GM23248 (cell line): ENCODE data around the gene POLA2.

Source experiments
- EZH2 ChIP-seq: fragments of 200-600 bp; sonication (generic); IDR thresholded peaks from 2 replicates; pipeline ENCODE4 v1.6.1; 2018; ENCODE audit warnings: antibody characterized with exemption, mild to moderate bottlenecking; ENCODE audit not compliant: insufficient read depth, poor library complexity, severe bottlenecking
- EZH2phosphoT487 ChIP-seq: fragments of 200-600 bp; sonication (generic); IDR thresholded peaks from 2 replicates; pipeline ENCODE4 v1.6.1; 2018; ENCODE audit warnings: antibody characterized with exemption, moderate library complexity, mild to moderate bottlenecking, low read depth; ENCODE audit not compliant: insufficient read depth

DNA sequence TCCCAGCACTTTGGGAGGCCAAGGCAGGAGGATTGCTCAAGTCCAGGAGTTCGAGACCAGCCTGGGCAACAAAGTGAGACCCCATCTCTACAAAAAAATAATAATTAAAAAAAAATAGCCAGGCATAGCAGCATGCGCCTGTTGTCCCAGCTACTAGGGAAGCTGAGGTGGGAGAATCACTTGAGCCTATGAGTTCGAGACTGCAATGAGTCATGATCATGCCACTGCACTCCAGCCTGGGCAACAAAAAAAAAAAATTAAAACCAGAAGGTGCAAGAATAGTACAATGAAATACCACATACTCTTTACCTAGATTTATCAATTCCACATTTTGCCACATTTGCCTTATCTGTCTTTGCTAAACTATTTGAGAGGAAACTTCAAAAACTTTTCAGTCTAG, 80.1 kb downstream of the POLA2 start:
- TF ChIP-seq EZH2phosphoT487 (no peak), EZH2 (no peak)
